Cortex of kidney (tissue), 1 donor: ENCODE data around the gene SRP68.
"Not testable (repeated sequence)": the region's sequence is repeated elsewhere in the genome, so short reads cannot be mapped to it uniquely, and the experiment has no call there.

ENCODE experiments used
- DNase-seq: peaks from one replicate; lab custom pipeline; 2025; lab: John Stamatoyannopoulos, UW

The SRP68 gene

DNA sequence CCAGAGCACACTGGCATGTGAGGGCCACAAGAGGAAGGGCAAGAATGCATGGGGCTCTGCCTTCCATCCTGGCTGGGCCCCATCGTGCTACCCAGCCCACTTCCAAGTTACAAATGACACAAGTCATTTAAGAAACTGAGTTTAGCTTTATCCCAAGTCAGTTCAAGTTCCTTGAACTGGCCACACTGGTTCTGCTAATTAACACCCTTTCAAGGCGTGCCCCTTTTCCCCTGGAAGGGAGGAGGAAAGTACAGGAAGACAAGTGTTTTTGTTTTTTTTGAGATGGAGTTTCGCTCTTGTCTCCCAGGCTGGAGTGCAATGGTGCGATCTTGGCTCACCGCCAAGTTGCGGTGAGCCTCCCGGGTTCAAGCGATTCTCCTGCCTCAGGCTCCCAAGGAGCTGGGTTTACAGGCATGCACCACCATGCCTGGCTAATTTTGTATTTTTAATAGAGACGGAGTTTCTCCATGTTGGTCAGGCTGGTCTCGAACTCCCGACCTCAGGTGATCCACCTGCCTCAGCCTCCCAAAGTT lies 27.8 kb downstream of the SRP68 start:
- not testable (repeated sequence) for DNase-seq

DNA sequence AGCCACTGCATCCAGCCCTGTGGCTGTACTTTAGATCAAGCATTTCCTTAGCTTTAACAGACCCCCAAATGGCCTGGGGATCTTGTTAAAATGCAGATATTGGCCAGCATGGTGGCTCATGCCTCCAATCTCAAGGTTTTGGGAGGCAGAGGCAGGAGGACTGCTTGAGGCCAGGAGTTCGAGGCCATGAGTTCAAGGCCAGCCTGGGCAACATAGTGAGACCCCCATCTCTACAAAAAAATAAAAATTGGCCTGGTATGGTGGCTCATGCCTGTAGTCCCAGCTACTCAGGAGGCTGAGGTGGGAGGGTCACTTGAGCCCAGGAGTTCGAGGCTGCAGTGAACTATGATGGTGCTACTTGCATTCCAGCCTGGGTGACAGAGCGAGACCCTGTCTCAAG lies 29.4 kb downstream of the SRP68 start:
- DNase-seq: not testable (repeated sequence)

DNA sequence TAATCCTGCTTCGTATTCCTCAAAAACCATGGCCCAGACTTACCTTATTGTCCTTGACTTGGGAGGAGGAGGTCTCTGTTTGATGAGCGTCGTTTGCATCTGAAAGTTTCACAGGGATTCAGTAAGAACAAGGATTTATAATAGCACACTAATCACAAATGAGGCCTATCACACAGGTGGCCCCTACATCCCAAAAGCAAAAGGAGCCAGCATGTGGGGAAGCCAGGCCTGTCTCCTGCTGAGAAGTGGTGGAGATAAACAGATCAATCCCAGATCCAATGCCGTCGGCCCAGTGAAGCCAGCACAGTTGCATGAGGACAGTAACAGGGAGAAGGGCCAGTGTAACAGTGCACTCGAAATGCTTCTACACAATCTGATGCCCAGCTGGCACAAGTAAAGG lies 31.9 kb downstream of the SRP68 start:
- DNase-seq: no peak

GRCh38 chr17:76039121-76039520 lies 33.2 kb downstream of the SRP68 start:
- no peak for DNase-seq

DNA sequence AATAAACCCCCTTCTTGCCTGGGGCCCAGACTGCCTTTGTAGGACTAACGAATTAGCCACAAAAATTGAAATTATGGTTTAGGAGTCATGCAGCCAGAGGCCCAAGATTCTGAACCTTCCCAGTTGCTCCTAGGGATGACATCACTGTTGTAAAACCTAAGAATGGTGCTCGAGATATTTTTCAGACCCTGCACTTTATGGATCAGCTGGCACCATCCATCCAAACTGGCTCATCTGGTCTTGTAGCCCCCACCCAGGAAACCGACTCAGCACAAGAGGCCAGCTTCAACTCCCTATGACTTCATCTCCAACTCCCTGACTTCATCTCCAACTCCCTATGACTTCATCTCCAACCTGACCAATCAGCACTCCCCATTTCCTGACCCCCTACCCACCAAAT lies 34.3 kb downstream of the SRP68 start:
- DNase-seq: no peak

DNA sequence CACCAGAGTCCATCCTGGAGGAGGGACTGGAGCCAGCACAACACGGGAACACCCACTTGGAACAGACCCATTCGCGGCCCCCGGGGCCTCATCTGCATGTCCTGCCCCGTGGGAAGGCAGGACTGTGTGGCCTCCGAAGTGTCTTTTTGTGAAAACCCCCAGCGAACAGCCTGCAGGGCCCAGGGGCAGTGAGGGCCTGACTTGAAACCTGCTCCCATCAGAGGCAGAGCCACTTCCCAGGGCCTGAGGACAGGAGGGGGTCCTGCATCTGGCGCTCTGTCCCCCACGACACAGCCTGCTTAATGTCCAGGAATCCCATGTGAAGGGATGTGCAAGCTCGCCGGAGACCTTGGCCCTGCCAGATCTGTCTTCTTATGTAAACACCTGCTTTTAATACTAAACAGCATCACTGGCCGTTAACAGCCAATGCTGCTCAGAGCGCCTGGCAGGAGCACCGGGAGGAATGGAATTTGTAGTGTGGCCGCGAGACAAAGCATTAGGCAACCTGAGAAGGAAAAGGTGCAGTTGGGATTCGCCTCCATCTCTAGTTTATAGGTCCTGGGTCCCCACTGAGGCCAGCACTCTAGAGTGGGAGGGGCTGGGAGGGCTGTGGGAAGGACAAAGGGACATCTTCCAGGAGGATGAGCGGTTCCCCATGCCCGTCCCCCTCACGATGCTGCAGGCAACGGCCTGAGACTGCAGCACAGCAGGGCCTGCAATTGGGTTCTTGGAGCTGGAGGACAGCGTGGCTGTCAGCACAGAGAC lies 35.6 kb downstream of the SRP68 start:
- no peak for DNase-seq

DNA sequence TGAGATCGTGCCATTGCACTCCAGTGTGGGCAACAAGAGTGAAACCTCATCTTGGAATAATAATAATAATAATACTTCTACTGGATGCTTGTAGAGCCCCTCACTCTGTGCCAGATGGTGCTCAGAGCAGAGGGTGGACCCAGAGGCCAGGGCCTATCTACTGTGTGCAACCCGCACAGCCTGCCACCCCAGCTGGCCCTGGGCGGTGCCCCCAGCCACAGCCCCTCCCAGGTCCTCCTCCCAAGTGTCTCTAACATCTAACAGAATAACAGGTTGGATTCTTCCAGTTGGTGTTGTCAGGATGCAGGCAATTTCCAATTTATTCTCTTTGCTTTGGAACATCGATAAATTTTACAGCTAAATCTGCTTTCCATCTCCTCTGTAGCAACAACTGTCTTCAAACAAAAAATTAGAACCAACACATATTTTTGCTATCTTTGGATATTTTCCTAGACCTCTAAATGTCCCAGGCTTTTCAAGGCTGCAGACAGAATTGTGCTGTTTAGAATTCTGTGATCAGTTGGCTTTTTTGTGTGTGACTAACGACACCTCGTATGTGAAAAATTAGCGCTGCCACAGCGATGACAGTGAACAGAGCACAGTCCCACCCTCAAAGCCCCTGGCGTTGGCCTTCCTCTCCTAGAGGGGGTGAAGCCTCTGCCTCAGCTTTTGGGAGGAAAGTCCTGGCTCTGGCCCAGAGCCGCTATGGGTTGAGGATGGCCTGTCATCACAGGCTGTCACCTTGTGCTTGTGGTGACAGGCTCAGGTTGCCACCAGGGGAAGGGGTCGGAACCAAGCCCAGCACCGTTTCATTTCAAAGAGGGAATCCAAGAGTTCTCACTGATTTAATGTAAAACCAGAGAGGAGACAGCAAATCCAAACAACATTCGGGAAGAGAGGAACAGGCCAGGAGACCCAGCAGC lies 37.6 kb downstream of the SRP68 start:
- no peak for DNase-seq

DNA sequence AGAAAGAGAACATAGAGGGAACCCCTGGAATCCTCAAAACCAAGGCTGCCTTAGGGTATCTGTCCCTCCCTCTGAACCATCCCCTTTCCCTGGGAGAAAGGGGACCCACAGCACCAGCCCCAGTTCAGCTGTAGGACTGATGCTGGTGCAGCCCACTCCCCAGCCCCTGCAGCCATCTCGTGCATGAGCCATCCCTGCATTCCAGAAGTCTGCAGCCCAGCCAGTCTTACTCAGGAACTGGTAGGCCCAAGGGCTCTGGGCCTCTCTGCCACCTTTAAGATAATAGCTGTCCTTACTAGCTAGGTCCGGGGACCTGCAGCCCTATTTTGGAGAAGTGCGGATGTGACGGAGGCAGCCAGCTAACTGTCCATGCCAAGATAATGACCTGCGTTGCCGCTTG lies 39.2 kb downstream of the SRP68 start:
- DNase-seq: no peak

- no peak for DNase-seq
These were observed 39.6 kb downstream of the SRP68 start for GRCh38 chr17:76032780-76033108.

DNA sequence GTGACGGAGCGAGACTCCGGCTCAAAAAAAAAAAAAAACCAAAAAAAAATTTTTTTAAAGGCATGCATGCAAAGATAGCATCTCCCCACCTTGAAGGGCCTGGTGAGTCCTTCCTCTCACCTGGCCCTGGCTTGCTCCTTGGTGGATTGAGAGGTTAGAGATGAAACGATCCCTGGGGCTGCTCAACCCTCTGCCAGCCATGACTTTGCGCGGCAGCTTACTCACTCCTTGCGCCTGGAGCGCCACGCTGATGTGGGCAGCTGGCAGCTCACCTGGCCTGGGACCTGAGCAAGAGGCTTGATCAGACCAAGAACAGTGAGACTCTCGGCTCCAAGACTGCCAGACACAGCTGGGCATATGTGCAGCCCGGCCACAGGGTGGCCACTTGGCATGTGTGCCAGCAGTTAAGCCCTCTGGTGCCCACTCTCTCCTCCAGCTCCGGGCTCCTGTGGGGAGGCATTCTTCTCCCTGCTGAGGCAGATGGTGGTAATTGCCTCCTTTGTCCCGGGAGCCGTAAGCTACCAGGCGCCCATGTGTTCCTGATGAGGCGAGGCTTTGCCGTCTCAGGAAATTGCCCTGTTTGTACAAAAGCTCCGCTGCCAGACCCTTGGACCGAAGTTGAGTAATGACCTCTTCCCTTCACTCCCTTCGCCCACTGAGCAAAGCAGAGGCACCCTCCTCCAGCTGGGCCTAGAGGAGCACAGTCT lies 40.1 kb downstream of the SRP68 start:
- no peak for DNase-seq

DNA sequence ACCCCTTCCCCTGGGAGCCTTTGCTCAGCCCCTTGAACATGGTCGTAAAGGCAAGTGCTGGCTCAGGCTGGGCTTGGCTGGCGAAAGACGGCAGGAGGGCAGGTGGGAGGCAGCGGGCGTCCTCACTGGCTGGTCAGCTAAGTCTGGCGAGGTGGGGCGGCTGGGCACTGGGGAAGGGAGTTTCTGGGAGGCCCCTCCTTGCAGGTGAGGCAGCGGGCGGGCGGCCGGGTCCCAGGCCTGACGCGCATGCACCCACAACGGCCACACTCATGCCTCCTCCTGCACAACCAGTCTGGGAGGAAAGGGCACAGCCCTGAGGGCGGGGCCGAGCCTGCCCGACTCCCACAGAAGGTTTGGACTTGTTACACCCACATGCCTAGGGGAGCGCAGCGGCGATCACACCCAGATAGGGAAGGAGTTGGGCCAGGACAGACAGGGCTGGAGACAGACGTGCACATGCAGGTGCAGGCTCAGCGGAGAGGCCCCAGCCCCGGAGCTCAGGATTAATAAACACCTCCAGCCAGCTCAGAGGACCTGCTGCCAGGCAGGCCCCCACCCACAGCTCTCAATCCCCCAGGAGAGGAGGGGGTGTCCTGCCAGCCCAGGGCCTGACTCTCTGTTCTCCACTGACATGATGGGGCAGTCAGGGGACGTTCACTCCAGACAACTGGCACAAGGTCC lies 45.0 kb downstream of the SRP68 start, which contains the start of gene EVPL:
Gene EVPL (minus strand): TSS at position 148 of the 681 bp plus-strand sequence. CDS start 108 bp downstream, at position 40.
- DNase-seq: no peak

DNA sequence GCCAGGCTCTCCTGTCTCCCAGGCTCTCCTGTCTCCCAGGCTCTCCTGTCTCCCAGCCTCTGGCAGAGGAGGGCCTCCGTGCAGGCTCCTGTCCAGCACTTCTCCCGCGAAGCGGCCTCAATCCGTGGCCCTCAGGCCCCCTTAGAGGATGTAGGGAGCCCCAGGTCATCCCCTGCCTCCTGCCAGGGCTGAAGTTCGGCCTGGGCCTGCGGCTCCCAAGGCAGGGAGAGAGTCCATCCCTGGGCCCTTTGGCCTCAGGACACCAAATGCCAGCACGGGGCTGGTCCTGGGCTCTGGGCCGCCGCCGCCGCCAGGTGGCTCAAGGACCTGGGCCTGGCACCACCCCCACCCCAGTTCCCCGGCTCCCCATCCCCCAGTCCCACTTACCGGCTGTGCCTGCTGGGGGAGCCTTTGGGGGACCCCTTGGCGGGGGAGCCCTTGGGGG lies 45.6 kb downstream of the SRP68 start:
- no peak for DNase-seq

DNA sequence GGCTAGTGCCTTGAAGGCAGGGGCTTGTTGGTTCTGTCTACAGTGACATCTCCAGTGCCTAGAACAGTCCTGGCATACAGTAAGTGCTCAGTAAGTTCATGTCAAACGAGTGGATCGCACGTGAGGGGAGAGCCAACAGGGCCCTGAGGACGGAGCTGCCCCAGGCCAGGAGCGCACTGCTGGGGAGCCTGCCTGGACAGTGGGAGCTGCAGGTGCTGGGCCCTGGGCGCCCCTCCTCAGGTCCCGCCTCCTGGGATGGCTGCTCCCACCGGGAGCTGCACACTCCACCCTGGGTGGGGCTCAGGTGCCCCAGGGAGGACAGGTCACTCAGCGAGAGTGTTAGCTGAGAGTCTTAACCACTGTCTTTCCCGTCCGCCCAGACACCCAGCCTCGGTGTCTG lies 47.0 kb downstream of the SRP68 start:
- no peak for DNase-seq

DNA sequence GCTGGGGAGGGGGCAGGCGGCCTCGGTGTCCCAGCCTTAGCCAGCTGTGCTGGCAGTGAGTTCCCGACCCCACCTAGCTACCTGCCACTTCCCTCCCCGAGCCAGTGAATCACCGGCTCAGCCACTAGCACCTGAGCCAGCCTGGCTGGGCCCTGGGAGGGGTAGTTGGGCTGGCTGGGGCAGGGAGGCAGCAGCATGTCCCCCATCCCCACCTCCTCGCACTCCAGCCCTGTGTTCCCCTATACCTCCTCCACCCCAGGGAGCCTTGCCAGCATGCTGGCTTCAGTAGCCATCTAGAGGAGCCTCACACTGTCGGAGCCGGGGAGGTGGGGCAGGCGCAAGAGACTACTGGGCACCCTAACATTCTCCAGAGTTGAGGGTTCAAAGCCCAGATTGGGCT lies 48.0 kb downstream of the SRP68 start:
- DNase-seq: no peak

GRCh38 chr17:76023900-76024237 lies 48.4 kb downstream of the SRP68 start:
- no peak for DNase-seq

DNA sequence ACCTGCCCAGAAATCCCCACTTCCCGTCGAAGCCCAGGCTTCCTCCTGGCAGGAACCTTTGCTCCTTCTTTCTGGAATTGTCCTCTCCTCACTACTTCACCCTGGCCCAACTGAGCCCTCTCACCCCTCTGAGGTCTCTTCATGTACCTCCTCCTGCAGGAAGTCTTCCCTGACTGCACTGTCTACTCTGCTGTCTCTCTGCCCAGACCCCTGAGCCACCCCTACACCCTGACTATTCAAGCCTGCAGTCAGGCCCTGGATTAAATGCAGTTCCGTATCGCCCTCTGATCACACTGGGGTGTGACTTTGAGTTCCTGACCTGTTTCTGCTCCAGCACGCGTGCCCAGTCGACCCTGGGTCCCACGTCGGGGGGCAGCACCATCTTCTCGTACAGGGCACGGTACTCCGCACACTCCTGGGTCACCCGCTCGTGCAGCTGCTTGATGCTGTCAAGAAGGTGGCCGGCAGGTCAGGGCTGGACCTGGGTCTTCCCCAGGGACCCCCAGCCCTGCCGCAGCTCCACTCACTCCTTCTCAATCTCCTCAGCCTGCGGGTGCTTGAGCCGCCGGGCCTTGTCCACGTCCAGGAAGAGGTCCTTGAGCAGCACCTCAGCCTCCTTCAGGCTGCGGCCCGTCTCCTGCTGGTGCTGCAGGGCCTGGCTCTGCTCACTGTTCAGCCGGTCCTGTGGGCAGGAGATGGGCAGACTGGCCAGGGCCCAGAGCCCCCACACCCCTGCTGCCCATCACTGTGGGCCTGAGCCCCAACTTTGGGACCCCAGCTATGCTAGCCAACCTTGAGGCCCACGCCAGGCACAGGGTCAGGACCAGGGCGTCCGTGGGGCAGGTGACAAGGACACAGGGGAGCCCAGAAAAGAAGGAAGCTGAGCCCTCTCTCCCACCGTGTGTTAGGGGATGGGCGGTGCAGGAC lies 49.1 kb downstream of the SRP68 start:
- DNase-seq: no peak

DNA sequence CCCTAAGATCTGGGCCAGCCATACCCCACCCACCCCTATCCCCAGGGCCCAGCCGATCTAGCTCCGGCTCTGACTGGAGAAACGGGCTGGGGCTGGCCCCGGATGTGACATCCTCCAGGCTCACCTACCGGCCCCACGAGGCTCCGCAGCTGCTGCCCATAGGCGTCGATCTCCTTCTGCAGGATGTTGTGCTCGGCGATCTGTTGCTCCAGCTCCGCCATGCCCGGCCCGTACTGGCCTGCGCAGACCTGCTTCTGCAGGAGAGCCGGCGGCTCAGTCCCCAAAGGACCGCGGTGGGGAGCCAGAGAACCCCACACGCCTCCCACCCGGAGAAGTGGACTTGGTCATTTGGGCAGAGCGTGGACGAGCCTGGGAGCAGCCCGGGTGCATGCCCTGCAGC lies 50.0 kb downstream of the SRP68 start:
- no peak for DNase-seq

GRCh38 chr17:76019833-76020467 lies 52.4 kb downstream of the SRP68 start:
- DNase-seq: no peak

DNA sequence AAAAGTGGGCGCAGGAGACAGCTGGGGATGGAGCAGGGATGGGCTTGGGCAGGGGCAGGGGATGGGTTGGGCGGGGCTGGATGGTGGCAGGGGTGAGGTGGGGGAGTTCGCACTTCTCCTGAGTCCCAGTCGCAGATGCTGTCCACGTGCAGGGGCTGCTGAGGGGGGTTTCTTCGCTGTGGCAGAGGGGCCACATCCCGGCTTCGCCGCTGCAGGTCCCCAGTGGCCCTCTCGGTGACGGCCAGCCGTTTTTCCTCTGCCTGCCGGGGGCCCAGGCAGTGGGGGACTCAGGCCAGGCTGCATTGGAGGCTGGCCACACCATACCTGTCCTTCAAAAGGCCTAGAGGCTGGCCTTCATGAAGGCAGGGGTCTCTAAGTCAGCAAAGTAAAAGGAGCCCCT lies 53.5 kb downstream of the SRP68 start:
- no peak for DNase-seq

- DNase-seq: no peak
These were observed 54.0 kb downstream of the SRP68 start for GRCh38 chr17:76018340-76018680.
